HPDE6-E6E7 (cell line): ENCODE results near the gene IFT74.
A peak's percentile ranks its signal among the peaks of the same experiment; 100 is the strongest.
"Not testable (repeated sequence)": the region's sequence is repeated elsewhere in the genome, so short reads cannot be mapped to it uniquely, and the experiment has no call there.

ENCODE experiments used
- DNase-seq: peaks from one replicate; pipeline ENCODE4 v3.0.0; 2011; ENCODE audit warnings: missing footprints; ENCODE audit errors: extremely low spot score

Gene IFT74

GRCh38 chr9:27073841-27074728, 117.9 kb downstream of the IFT74 start:
- no peak for DNase-seq

GRCh38 chr9:27078685-27079084, 122.5 kb downstream of the IFT74 start:
- DNase-seq, result no peak

GRCh38 chr9:27085456-27085855, 129.2 kb downstream of the IFT74 start:
- no peak for DNase-seq

DNA sequence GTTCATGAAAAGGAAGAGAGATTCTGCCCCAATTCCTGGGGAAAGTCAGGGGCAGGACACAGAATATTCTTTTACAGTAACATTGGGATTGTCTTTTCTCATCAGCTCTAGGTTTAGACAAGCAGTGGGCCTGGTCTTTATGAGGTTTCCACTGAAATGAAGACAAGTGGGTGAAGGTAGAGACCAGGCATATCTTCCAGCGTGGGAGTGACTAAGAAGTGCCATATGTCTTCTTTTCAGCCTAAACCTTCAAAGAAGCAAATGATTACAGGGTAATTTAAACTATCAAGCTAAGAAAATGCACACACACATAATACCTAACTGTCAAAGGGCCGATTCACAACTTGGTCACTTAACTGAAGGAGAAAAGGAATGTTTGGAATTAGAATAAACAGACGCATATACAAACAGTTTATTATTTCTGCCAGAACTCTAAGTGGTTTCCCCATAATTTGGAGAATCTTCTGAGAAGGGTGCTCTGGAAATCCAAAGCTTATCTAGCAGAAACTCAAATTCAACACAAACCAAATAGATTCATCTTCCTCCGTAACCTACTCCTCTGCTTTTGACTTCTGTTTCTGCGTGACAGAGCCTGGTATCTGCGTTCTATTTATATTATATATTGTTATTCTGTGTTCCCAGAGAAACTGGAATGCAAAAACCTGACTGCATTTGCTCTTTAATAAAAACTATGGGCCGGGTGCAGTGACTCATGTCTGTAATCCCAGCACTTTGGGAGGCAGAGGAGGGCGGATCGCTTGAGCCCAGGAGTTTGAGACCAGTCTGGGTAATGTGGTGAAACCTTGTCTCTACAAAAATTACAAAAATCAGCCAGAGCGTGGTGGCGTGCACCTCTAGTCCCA, 130.8 kb downstream of the IFT74 start:
- no peak for DNase-seq

GRCh38 chr9:27088981-27089380, 132.8 kb downstream of the IFT74 start:
- DNase-seq, result no peak

GRCh38 chr9:27089706-27090105, 133.5 kb downstream of the IFT74 start:
- no peak for DNase-seq

DNA sequence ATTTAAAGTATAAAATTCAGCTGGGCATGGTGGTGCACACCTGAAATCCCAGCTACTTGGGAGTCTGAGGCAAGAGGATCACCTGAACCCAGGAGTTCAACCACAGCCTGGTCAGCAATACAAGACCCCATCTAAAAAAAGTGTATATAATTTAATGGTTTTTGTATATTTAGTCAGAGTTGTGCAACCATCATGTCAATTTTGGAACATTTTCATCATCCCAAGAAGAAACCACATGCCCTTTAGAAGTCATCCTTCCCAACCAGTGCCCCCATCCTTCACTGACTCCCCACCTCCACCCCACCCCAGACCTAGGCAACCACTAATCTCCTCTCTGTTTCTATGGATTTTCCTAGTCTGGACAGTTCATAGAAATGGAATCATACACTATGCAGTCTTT, 134.0 kb downstream of the IFT74 start:
- no peak for DNase-seq

DNA sequence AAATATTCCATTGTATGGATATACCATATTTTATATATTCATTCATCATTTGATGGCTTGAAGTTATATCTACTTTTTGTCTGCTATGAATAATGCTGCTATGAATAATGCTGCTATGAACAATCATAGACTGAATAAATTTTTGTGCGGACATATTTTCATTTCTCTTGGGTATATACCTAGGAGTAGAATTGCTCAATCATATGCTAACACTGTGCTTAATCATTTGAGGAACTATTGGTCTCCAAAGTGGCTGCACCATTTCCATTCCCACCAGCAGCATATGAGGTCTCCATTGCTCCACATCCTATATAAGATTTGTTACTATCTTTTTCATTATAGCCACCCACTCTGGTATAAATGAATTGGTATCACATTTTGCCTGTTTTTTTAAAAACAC, 134.5 kb downstream of the IFT74 start:
- DNase-seq, result no peak

DNA sequence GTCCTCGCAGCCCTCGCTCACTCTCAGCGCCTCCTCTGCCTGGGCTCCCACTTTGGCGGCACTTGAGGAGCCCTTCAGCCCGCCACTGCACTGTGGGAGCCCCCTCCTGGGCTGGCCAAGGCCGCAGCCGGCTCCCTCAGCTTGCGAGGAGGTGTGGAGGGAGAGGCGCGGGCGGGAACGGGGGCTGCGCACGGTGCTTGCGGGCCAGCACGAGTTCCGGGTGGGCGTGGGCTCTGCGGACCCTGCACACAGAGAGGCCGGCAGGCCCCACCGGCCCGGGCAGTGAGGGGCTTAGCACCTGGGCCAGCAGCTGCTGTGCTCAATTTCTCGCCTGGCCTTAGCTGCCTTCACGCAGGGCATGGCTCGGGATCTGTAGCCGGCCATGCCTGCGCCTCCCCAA, 136.3 kb downstream of the IFT74 start:
- not testable (repeated sequence) for DNase-seq

DNA sequence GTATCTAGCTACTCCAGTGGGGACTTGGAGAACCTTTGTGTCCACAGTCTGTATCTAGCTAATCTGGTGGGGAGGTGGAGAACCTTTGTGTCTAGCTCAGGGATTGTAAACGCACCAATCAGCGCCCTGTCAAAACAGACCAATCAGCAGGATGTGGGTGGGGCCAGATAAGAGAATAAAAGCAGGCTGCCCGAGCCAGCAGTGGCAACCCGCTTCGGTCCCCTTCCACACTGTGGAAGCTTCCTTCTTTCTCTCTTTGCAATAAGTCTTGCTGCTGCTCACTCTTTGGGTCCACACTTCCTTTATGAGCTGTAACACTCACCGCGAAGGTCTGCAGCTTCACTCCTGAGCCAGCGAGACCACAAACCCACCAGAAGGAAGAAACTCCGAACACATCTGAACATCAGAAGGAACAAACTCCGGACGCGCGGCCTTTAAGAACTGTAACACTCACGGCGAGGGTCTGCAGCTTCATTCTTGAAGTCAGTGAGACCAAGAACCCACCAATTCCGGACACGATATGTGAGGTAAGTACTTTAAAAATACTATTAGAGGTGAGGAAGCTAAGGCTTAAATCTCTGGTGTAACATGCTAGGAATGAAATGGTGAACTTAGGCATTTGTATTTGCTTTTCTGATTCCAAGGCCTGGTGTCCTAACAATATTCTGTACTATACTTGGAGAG, 137.3 kb downstream of the IFT74 start:
- not testable (repeated sequence) for DNase-seq

GRCh38 chr9:27094640-27095298, 138.6 kb downstream of the IFT74 start:
- peak; percentile 11 for DNase-seq

DNA sequence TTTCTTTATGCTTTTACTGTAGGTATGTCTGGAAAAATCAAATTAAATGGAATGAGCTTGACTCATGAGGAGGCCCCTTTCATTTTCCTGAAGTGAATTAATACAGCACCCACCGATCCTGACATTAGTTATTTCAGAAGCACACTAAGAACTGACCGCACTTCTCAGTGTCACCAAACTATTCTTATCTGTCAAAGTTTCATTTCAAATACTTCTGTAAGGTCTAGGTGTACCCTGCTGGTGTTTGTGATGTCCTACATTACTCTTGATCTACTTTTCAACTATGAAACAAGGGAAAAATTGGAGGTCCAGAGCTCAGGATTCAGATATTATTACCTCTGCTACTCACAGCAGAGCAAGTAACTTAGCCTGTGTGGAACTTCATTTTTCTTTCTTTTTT, 151.0 kb downstream of the IFT74 start:
- no peak for DNase-seq

DNA sequence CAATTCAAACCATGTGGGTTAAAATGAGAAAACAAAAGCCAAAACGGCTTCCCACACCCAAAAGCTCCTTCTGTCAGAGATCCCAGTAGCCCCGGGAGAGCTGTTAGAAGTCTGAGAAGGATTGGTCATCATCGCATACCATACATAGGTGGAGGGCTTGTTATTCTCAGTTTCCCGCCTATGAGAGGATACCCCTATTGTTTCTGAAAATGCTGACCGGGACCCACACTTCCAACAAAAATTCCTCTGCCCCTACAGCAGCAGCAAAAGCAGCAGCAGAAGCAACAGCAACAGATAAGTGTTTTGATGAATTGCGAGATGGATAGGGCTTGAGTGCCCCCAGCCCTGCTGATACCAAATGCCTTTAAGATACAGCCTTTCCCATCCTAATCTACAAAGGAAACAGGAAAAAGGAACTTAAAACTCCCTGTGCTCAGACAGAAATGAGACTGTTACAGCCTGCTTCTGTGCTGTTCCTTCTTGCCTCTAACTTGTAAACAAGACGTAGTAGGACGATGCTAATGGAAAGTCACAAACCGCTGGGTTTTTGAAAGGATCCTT, 152.8 kb downstream of the IFT74 start, which contains the start of gene TEK:
TSS of gene TEK (plus strand) at position 245 of the 561 bp plus-strand sequence. CDS start 366 bp downstream, outside the sequence.
- no peak for DNase-seq

DNA sequence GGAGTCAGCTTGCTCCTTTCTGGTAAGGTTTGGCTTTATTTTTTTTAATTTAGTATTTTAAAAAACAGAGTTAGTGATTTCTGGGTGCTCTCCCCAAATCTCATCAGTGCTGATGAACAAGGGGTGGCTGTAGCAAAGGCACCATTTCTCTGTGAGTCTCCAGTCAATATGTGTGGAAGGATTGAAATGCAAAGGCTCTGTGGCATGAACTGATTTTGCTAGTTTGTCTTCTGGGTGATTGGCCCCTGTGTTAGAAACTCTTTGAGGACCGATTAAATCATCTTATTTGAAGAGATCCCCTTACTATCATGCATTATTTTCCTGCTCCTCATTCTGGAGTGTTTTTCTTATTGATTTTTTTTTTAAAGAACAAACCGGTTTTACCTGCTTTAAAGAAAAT, 153.4 kb downstream of the IFT74 start:
- DNase-seq, result no peak

- DNase-seq, result no peak
These were observed 154.0 kb downstream of the IFT74 start for GRCh38 chr9:27110181-27110580.

GRCh38 chr9:27112235-27112634, 156.0 kb downstream of the IFT74 start:
- no peak for DNase-seq
